ENCODE measurements around the gene PARVB. TPM values are rescaled to one million over a fixed set of nuclear protein-coding genes. Genes with fewer than 3 reads are reported as not detected.

PARVB gene
- total and polyA plus RNA-seq, 2 of the 8 experiments (the other 6 are each of a cell fraction or from before 2014, with no cell fraction given) = 14.5 to 18.6 TPM

GRCh38 chr22:44207173-44207980, 183.3 kb downstream of the PARVB start (continued):
- TF ChIP-seq CHD7 (IDR thresholded peaks at IDR 0.05; ENCODE audit: insufficient replicate concordance, low read length) = no peak
